Trophoblast cell (in vitro differentiated cells and primary cell): ENCODE measurements around the gene MCRIP2.

Source experiments
- DNase-seq, 2 donors: peaks; one replicate each; pipeline ENCODE4 v3.0.0-alpha.2; 2016
- H2AFZ ChIP-seq: 2 replicates; pipeline ENCODE4 v1.6.1; 2013; ENCODE audit warnings: low read length, moderate library complexity, mild to moderate bottlenecking; ENCODE audit not compliant: insufficient read depth, poor library complexity
- H2AK5ac ChIP-seq: 2 replicates; pipeline ENCODE4 v1.6.1; 2013; ENCODE audit warnings: mild to moderate bottlenecking, low read length
- H2BK120ac ChIP-seq: 2 replicates; pipeline ENCODE4 v1.6.1; 2013; ENCODE audit warnings: low read length, mild to moderate bottlenecking, moderate library complexity; ENCODE audit not compliant: insufficient read depth, poor library complexity
- H2BK12ac ChIP-seq: 2 replicates; pipeline ENCODE4 v1.6.1; 2013; ENCODE audit warnings: mild to moderate bottlenecking, low read length, moderate library complexity
- H2BK5ac ChIP-seq: 2 replicates; pipeline ENCODE4 v1.6.1; 2013; ENCODE audit warnings: low read length, low read depth, moderate library complexity, mild to moderate bottlenecking; ENCODE audit not compliant: poor library complexity
- H3K14ac ChIP-seq: 2 replicates; pipeline ENCODE4 v1.6.1; 2013; ENCODE audit warnings: mild to moderate bottlenecking, low read length
- H3K18ac ChIP-seq: 2 replicates; pipeline ENCODE4 v1.6.1; 2013; ENCODE audit warnings: mild to moderate bottlenecking, low read length
- H3K23ac ChIP-seq: 2 replicates; pipeline ENCODE4 v1.6.1; 2013; ENCODE audit warnings: low read length
- H3K27ac ChIP-seq: 2 replicates; pipeline ENCODE4 v1.5.1; 2013; ENCODE audit warnings: low read depth, mild to moderate bottlenecking, inconsistent platforms, low read length, moderate library complexity
- H3K27me3 ChIP-seq: 2 replicates; pipeline ENCODE4 v1.6.1; 2013; ENCODE audit warnings: inconsistent platforms, mild to moderate bottlenecking, low read length, moderate library complexity; ENCODE audit not compliant: insufficient read depth
- H3K36me3 ChIP-seq, 2 experiments: 1 replicate in 1 of 2; 2 replicates in 1 of 2; pipeline ENCODE4 v1.6.1; 2013; ENCODE audit warnings: low read length in 2 of 2, mild to moderate bottlenecking in 2 of 2, moderate library complexity in 1 of 2; ENCODE audit not compliant: insufficient read depth in 2 of 2, control insufficient read depth in 1 of 2
- H3K4ac ChIP-seq: 2 replicates; pipeline ENCODE4 v1.6.1; 2013; ENCODE audit warnings: low read depth, mild to moderate bottlenecking, low read length, moderate library complexity
- H3K4me1 ChIP-seq, 2 experiments: 1 replicate in 1 of 2; 2 replicates in 1 of 2; pipeline ENCODE4 v1.6.1; 2013; ENCODE audit warnings: low read length in 2 of 2, mild to moderate bottlenecking in 2 of 2, moderate library complexity in 1 of 2; ENCODE audit not compliant: insufficient read depth in 2 of 2, control insufficient read depth in 1 of 2
- H3K4me2 ChIP-seq: 2 replicates; pipeline ENCODE4 v1.6.1; 2013; ENCODE audit warnings: inconsistent platforms, mild to moderate bottlenecking, low read length, moderate library complexity
- H3K4me3 ChIP-seq: 2 replicates; pipeline ENCODE4 v1.5.1; 2013; ENCODE audit warnings: mild to moderate bottlenecking, low read depth, low read length, inconsistent platforms
- H3K79me1 ChIP-seq: one replicate; pipeline ENCODE4 v1.6.1; 2013; ENCODE audit warnings: low read length
- H3K79me2 ChIP-seq: 2 replicates; pipeline ENCODE4 v1.6.1; 2013; ENCODE audit warnings: low read length, mild to moderate bottlenecking; ENCODE audit not compliant: control insufficient read depth, insufficient read depth, poor library complexity
- H3K9ac ChIP-seq: 2 replicates; pipeline ENCODE4 v1.6.1; 2013; ENCODE audit warnings: mild to moderate bottlenecking, low read length
- H3K9me3 ChIP-seq: 2 replicates; pipeline ENCODE4 v1.6.1; 2013; ENCODE audit warnings: low read depth, mild to moderate bottlenecking, control low read depth, inconsistent platforms, low read length; ENCODE audit not compliant: insufficient read depth
- H4K12ac ChIP-seq: 2 replicates; pipeline ENCODE4 v1.6.1; 2013; ENCODE audit warnings: low read depth, mild to moderate bottlenecking, low read length, moderate library complexity
- H4K8ac ChIP-seq: 2 replicates; pipeline ENCODE4 v1.6.1; 2013; ENCODE audit warnings: low read depth, mild to moderate bottlenecking, low read length, moderate library complexity
- H4K91ac ChIP-seq: one replicate; pipeline ENCODE4 v1.6.1; 2013; ENCODE audit warnings: low read depth, mild to moderate bottlenecking, low read length, moderate library complexity
- WGBS: extraction: QIAGEN DNeasy Blood & Tissue Kit; methylation state at CpG from one replicate; pipeline ENCODE4 v1.1.7; 2013; ENCODE audit warnings: missing lambda C conversion rate; ENCODE audit not compliant: insufficient read length, insufficient coverage; ENCODE audit errors: extremely low coverage; 5-methylcytosine and 5-hydroxymethylcytosine counted together

MCRIP2 gene

DNA sequence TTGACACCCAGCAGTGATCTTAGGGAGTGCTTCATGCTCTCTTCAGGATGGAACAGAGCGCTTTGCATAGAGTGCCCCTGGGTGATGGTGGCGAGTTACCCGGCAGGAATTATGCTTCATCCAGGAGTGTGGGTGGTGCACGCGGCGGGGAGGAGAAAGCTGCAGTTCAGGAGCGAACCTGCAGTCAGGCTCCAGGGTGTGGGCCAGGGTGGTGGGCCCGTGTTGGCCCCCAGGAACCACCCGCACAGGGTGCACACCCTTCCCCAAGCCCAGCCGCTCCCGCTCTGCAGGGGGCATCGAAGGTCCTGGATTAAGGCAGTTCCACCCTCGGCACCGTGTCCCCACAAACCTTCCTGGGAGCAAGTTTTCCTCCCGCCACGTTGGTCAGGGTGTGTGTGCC is 47.8 kb upstream of the MCRIP2 start:
- Histone ChIP-seq H3K36me3 (peaks cover 15 to 20% of the 10 kb centered on the region in 2 experiments), H3K4me1 (peaks cover 27 to 35% of the 10 kb centered on the region in 2 experiments), H3K14ac (no peak overlapping the region), H2BK5ac (no peak overlapping the region), H3K79me2 (peaks cover 20% of the 10 kb centered on the region), H3K18ac (no peak overlapping the region), H2AK5ac (no peak overlapping the region), H3K9me3 (peaks cover 3% of the 10 kb centered on the region), H3K27me3 (no peaks in the 10 kb centered on the region), H3K27ac (no peak overlapping the region), H3K9ac (no peak overlapping the region), H4K12ac (no peak overlapping the region), H4K91ac (peak overlapping the region; percentile 75), H2AFZ (no peak overlapping the region), H2BK12ac (peak overlapping the region; percentile 37), H3K4me2 (no peak overlapping the region), H3K79me1 (peaks cover 15% of the 10 kb centered on the region), H2BK120ac (no peak overlapping the region), H3K23ac (no peak overlapping the region), H3K4ac (peak overlapping the region; percentile 74), H4K8ac (no peak overlapping the region), H3K4me3 (no peak overlapping the region)
- no CpG with 5 or more reads among the region's 16 CpGs for WGBS
- no peak for DNase-seq

DNA sequence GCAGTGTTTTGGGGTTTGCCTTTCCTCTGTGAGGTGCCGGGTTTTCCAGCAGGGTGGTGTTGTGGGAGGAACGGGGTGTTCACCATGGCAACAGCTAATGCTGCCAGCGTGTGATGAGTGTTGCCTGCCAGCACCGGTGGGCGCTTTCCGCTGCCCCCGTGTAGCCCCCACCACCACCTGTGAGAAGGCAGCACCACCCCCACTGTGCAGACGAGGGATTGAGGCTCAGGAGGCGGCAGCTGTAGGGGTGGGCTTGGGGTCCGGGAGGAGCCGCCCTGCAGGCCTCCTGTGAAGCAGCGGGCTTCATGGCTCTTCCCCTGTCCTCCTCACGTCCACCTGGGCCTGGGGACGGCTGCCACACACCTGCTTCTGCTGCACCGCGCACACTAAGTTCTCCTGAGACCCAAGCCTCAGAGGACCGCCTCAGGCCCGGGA is 46.5 kb upstream of the MCRIP2 start:
- Histone ChIP-seq H2BK12ac (no peak overlapping the region), H3K4me2 (no peak overlapping the region), H3K79me1 (peaks cover 6% of the 10 kb centered on the region), H3K36me3 (peaks cover 22 to 31% of the 10 kb centered on the region in 2 experiments), H3K4me3 (no peak overlapping the region), H3K18ac (peak overlapping the region; percentile 46), H4K12ac (no peak overlapping the region), H3K27me3 (no peaks in the 10 kb centered on the region), H3K23ac (no peak overlapping the region), H4K91ac (no peak overlapping the region), H3K4ac (peak overlapping the region; percentile 12), H2BK5ac (no peak overlapping the region), H4K8ac (no peak overlapping the region), H3K4me1 (peaks cover 27 to 35% of the 10 kb centered on the region in 2 experiments), H2AFZ (no peak overlapping the region), H2AK5ac (no peak overlapping the region), H3K79me2 (peaks cover 13% of the 10 kb centered on the region), H3K9me3 (peaks cover 11% of the 10 kb centered on the region), H3K9ac (no peak overlapping the region), H3K14ac (no peak overlapping the region), H2BK120ac (no peak overlapping the region), H3K27ac (no peak overlapping the region)
- WGBS: no CpG with 5 or more reads among the region's 18 CpGs
- DNase-seq: no peak

GRCh38 chr16:595942-596735 is 45.5 kb upstream of the MCRIP2 start:
- Histone ChIP-seq H3K14ac (no peak overlapping the region), H4K12ac (no peak overlapping the region), H3K27me3 (no peaks in the 10 kb centered on the region), H2AK5ac (no peak overlapping the region), H3K9me3 (peaks cover 11% of the 10 kb centered on the region), H2BK12ac (no peak overlapping the region), H3K79me2 (peaks cover 3% of the 10 kb centered on the region), H2BK5ac (no peak overlapping the region), H2BK120ac (no peak overlapping the region), H2AFZ (no peak overlapping the region), H4K91ac (no peak overlapping the region), H4K8ac (no peak overlapping the region), H3K36me3 (peaks cover 22 to 31% of the 10 kb centered on the region in 2 experiments), H3K4me1 (peaks cover 20 to 27% of the 10 kb centered on the region in 2 experiments), H3K4me2 (no peak overlapping the region), H3K4me3 (no peak overlapping the region), H3K27ac (no peak overlapping the region), H3K23ac (no peak overlapping the region), H3K18ac (no peak overlapping the region), H3K9ac (no peak overlapping the region), H3K79me1 (peaks cover 2% of the 10 kb centered on the region), H3K4ac (no peak overlapping the region)
- no CpG with 5 or more reads among the region's 34 CpGs for WGBS
- no peak for DNase-seq

DNA sequence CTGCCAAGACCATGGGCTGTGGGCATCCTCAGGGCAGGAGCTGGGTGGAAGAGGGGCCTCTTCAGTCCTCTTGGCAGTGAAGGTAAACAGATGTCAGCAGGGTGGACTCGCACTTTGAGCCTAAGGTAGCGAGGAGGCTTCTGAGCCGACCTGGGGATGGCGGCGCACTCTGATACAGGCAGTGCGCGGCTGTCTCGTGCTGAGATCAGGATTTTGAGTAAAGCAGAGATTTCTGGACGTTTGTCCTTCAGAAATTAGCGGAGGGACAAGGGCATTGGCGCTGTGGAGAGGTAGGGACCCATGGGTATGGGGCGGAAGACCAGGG is 44.9 kb upstream of the MCRIP2 start:
- Histone ChIP-seq H3K14ac (no peak overlapping the region), H4K8ac (no peak overlapping the region), H3K9me3 (peaks cover 11% of the 10 kb centered on the region), H3K36me3 (peaks cover 22 to 31% of the 10 kb centered on the region in 2 experiments), H3K4me3 (no peak overlapping the region), H3K9ac (no peak overlapping the region), H3K27ac (no peak overlapping the region), H3K4me2 (no peak overlapping the region), H3K4ac (no peak overlapping the region), H4K91ac (no peak overlapping the region), H2AK5ac (no peak overlapping the region), H3K18ac (peak overlapping the region; percentile 17), H3K27me3 (no peaks in the 10 kb centered on the region), H3K79me1 (peaks cover 2% of the 10 kb centered on the region), H4K12ac (no peak overlapping the region), H2BK5ac (no peak overlapping the region), H3K23ac (no peak overlapping the region), H2AFZ (no peak overlapping the region), H3K79me2 (peaks cover 2% of the 10 kb centered on the region), H2BK12ac (no peak overlapping the region), H3K4me1 (peaks cover 18 to 25% of the 10 kb centered on the region in 2 experiments), H2BK120ac (no peak overlapping the region)
- no CpG with 5 or more reads among the region's 12 CpGs for WGBS
- DNase-seq: no peak
